ENCODE results near the gene CREG2. TPM values are rescaled to one million over a fixed set of nuclear protein-coding genes. Genes with fewer than 3 reads are reported as not detected.

Gene CREG2
- total RNA-seq, 3 donors from 2014 or later (not counting 1 experiment from before 2014, with no cell fraction given): not detected

DNA sequence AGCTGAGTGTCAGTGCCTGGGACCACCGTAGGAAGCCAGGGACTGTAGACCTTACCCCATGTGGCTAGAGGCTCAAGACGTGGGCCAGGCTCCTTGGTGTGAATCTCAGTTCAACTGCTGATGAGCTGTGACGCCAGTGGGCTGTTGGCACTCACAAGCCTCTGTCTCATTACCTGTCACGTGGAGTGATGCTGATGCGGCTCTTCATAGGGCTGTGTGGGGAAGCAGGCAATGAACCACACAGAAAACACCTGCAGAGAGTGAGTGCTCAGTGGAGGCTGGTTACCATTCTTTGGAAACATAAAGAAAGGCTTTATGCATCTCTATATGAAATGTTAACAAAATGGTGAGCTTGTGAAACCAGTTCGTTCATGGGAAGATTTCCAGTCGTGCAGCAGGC is 36.1 kb downstream of the CREG2 start:
- intact Hi-C loops (cut with micrococcal nuclease): no loop called here
- Histone ChIP-seq H3K9me3 (ENCODE audit: control insufficient read depth, insufficient read depth, low read length) (no peaks in the 10 kb centered on the region), H3K4me1 (ENCODE audit: control insufficient read depth, insufficient read depth, low read length) (no peaks in the 10 kb centered on the region), H3K27ac (ENCODE audit: low read length) (no peak overlapping the region), H3K36me3 (ENCODE audit: control insufficient read depth, insufficient read depth, low read length) (no peaks in the 10 kb centered on the region), H3K27me3 (ENCODE audit: control insufficient read depth, insufficient read depth, low read length) (no peaks in the 10 kb centered on the region), H3K4me3 (ENCODE audit: low read length) (no peak overlapping the region)
- Mint-ChIP-seq H3K4me3 (no peak overlapping the region), H3K36me3 (no peaks in the 10 kb centered on the region), H3K4me1 (no peaks in the 10 kb centered on the region), H3K27ac (no peak overlapping the region), H3K27me3 (ENCODE audit: low read depth in 2 of 2) (no peaks in the 10 kb centered on the region), H3K9me3 (no peaks in the 10 kb centered on the region)
- WGBS (ENCODE audit: insufficient coverage): 92% methylated on average over 7 of the region's 7 CpGs
- TF ChIP-seq, protein P1, sequence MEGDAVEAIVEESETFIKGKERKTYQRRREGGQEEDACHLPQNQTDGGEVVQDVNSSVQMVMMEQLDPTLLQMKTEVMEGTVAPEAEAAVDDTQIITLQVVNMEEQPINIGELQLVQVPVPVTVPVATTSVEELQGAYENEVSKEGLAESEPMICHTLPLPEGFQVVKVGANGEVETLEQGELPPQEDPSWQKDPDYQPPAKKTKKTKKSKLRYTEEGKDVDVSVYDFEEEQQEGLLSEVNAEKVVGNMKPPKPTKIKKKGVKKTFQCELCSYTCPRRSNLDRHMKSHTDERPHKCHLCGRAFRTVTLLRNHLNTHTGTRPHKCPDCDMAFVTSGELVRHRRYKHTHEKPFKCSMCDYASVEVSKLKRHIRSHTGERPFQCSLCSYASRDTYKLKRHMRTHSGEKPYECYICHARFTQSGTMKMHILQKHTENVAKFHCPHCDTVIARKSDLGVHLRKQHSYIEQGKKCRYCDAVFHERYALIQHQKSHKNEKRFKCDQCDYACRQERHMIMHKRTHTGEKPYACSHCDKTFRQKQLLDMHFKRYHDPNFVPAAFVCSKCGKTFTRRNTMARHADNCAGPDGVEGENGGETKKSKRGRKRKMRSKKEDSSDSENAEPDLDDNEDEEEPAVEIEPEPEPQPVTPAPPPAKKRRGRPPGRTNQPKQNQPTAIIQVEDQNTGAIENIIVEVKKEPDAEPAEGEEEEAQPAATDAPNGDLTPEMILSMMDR (IDR thresholded peaks at IDR 0.05): no peak
- DNase-seq (no peak), ATAC-seq (no peak)

DNA sequence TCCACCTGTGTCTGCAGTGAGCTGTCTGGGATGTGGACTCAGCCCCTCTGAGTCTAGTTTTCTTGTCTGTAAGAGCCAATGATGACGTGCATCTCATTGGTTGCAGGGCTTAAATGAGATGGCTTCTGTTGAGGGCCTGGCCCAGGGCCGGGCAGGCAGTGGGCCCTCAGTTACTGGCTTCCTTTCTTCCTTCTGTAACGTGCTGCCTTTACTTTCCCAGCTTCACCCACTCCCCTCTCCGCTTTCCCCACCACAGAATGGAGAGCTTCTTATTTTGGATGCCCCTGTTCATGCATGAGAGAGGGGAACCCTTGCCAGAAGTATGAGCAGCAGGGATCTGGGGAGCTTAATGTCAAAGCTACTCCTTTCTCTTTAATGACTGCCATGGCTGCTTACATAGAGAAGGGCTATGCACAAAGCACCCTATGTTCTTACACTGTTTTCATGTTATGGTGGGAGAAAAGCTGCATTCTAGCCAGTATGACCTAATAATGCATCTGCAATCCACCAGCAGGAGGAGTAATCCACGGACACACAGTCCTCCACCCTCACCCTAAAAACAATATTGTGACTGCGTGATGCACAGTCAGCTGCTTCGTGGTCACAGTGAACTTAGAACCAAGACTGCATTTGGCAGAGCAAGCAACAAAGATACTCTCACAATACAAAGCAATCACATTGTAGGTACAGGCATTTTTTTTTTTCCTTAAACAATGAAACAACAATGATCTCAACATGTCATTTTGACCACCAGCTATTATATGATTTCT is 37.2 kb downstream of the CREG2 start:
- Mint-ChIP-seq H3K27ac (no peak overlapping the region), H3K36me3 (no peaks in the 10 kb centered on the region), H3K27me3 (ENCODE audit: low read depth in 2 of 2) (no peaks in the 10 kb centered on the region), H3K4me3 (no peak overlapping the region), H3K9me3 (no peaks in the 10 kb centered on the region), H3K4me1 (no peaks in the 10 kb centered on the region)
- no peaks in the 10 kb centered on the region for H3K27me3 ChIP-seq (ENCODE audit: control insufficient read depth, insufficient read depth, low read length)
- ATAC-seq: no peak
- H3K4me1 ChIP-seq (ENCODE audit: control insufficient read depth, insufficient read depth, low read length): no peaks in the 10 kb centered on the region
- intact Hi-C loops (cut with micrococcal nuclease): no loop called here
- H3K27ac ChIP-seq (ENCODE audit: low read length): no peak overlapping the region
- TF ChIP-seq, protein P1 (IDR thresholded peaks at IDR 0.05): no peak
- peak in 1 of 2 donors; percentile 46 for DNase-seq
- no peaks in the 10 kb centered on the region for H3K36me3 ChIP-seq (ENCODE audit: control insufficient read depth, insufficient read depth, low read length)
- no peak overlapping the region for H3K4me3 ChIP-seq (ENCODE audit: low read length)
- H3K9me3 ChIP-seq (ENCODE audit: control insufficient read depth, insufficient read depth, low read length): no peaks in the 10 kb centered on the region
- 79% methylated on average over 7 of the region's 7 CpGs for WGBS (ENCODE audit: insufficient coverage)

DNA sequence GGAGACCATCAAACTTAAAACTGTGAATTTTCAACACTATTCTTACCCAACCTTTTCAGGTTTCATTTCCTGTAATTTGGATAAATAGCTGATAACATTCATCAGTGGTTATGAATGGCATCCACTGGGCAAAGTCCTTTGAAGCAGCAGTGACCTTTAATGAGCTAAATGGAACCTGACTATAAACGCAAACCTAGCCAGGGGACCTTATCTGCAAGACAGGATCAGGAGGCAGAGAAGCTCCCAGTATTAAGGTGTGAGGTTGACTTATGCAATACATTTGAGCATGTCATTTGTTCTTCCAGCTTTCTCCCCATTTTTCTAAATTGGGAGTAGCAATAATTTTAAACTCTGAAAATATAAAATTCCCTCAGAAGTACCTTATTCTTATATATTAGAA is 38.4 kb downstream of the CREG2 start:
- H3K27me3 Mint-ChIP-seq (ENCODE audit: low read depth in 2 of 2): no peaks in the 10 kb centered on the region
- H3K36me3 Mint-ChIP-seq: no peaks in the 10 kb centered on the region
- no peaks in the 10 kb centered on the region for H3K9me3 ChIP-seq (ENCODE audit: control insufficient read depth, insufficient read depth, low read length)
- no peaks in the 10 kb centered on the region for H3K9me3 Mint-ChIP-seq
- H3K4me1 Mint-ChIP-seq: no peaks in the 10 kb centered on the region
- no peak overlapping the region for H3K27ac Mint-ChIP-seq
- no peaks in the 10 kb centered on the region for H3K36me3 ChIP-seq (ENCODE audit: control insufficient read depth, insufficient read depth, low read length)
- H3K4me3 ChIP-seq (ENCODE audit: low read length): no peak overlapping the region
- WGBS (ENCODE audit: insufficient coverage): 88% methylated on average over 1 of the region's 1 CpG
- TF ChIP-seq, protein P1 (IDR thresholded peaks at IDR 0.05): no peak
- intact Hi-C loops (cut with micrococcal nuclease): no loop called here
- DNase-seq: no peak
- H3K27me3 ChIP-seq (ENCODE audit: control insufficient read depth, insufficient read depth, low read length): no peaks in the 10 kb centered on the region
- H3K27ac ChIP-seq (ENCODE audit: low read length): no peak overlapping the region
- H3K4me3 Mint-ChIP-seq: no peak overlapping the region
- ATAC-seq: no peak
- H3K4me1 ChIP-seq (ENCODE audit: control insufficient read depth, insufficient read depth, low read length): no peaks in the 10 kb centered on the region

DNA sequence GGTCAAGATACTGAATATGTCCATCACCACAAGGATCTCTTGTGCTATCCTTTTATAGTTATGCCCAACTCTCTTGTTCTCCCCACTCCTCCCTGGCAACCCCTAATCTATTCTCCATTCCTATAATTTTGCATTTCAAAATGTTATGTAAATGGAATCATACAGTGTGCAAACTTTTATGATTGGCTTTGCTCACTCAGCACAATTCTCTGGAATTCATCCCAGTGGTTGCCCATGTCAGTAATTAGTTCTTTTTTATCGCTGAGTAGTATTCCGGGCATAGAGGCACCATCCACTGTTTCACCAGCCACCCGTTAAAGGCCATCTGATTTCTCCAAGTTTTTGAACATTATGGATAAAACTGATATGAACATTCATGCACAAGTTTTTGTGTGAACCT is 40.4 kb downstream of the CREG2 start:
- 98% methylated on average over 3 of the region's 3 CpGs for WGBS (ENCODE audit: insufficient coverage)
- Histone ChIP-seq H3K4me3 (ENCODE audit: low read length) (no peak overlapping the region), H3K36me3 (ENCODE audit: control insufficient read depth, insufficient read depth, low read length) (no peaks in the 10 kb centered on the region), H3K9me3 (ENCODE audit: control insufficient read depth, insufficient read depth, low read length) (no peaks in the 10 kb centered on the region), H3K27me3 (ENCODE audit: control insufficient read depth, insufficient read depth, low read length) (no peaks in the 10 kb centered on the region), H3K4me1 (ENCODE audit: control insufficient read depth, insufficient read depth, low read length) (peaks cover 6% of the 10 kb centered on the region), H3K27ac (ENCODE audit: low read length) (no peak overlapping the region)
- no peak for ATAC-seq
- TF ChIP-seq, protein P1 (IDR thresholded peaks at IDR 0.05): no peak
- Mint-ChIP-seq H3K27me3 (ENCODE audit: low read depth in 2 of 2) (no peaks in the 10 kb centered on the region), H3K27ac (no peak overlapping the region), H3K36me3 (no peaks in the 10 kb centered on the region), H3K4me1 (peaks cover 6 to 7% of the 10 kb centered on the region in 2 donors), H3K9me3 (no peaks in the 10 kb centered on the region), H3K4me3 (no peak overlapping the region)
- no peak for DNase-seq
- intact Hi-C loops (cut with micrococcal nuclease): no loop called here

Data from natural killer cell (primary cell).